Measurements from ENCODE around the gene PARVA. TPM values are rescaled to one million over a fixed set of nuclear protein-coding genes. Genes with fewer than 3 reads are reported as not detected.

The PARVA gene
- total and polyA plus RNA-seq, 2 donors (not counting 1 experiment from before 2014, with no cell fraction given) = 27.7 to 195 TPM

DNA sequence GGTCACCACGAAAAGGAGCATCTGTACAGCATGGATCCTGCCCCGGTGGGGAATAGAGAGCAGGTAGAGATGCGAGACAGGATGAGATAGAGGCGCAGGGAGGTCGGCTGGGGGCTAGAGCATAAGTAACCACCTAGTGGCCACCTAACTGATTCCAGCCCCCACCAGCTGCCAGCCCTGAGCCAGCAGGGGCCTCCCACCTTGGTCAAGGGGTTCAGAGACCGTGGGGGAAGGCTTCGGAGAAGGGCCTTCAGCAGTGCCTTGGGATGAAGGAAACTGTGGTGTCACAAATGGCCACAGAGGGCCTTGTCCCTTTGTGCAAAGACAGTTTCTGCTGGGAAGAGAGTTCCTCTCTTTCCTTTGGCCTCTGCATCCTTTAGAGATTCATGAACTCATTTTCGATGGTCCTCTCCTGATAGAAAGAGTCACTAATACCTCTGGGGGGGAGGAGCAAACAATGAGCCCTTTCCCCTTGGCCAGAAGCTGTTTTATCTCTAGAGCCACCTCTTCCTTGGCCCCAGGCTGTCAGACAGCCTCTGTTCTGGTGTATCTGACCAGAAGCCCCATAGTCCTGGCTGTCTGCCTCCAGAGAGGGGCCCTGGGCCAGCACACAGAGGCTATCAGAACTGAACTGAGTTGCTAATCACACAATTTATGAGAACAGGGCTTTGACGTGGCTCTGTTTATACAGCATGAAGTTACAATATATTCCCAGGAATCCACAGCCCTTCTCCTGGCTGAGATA is 146.0 kb downstream of the PARVA start:
- TF ChIP-seq, protein P1, sequence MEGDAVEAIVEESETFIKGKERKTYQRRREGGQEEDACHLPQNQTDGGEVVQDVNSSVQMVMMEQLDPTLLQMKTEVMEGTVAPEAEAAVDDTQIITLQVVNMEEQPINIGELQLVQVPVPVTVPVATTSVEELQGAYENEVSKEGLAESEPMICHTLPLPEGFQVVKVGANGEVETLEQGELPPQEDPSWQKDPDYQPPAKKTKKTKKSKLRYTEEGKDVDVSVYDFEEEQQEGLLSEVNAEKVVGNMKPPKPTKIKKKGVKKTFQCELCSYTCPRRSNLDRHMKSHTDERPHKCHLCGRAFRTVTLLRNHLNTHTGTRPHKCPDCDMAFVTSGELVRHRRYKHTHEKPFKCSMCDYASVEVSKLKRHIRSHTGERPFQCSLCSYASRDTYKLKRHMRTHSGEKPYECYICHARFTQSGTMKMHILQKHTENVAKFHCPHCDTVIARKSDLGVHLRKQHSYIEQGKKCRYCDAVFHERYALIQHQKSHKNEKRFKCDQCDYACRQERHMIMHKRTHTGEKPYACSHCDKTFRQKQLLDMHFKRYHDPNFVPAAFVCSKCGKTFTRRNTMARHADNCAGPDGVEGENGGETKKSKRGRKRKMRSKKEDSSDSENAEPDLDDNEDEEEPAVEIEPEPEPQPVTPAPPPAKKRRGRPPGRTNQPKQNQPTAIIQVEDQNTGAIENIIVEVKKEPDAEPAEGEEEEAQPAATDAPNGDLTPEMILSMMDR (conservative IDR thresholded peaks at IDR 0.05 in 1 of 2, IDR thresholded peaks at IDR 0.05 in 1 of 2; ENCODE audit: low read depth in 1 of 2, low read length in 2 of 2) = no peak
- no peak for TF ChIP-seq EZH2 (IDR thresholded peaks at IDR 0.05; ENCODE audit: low read length, missing control alignments)
- DNase-seq (ENCODE audit: low read depth in 2 of 2) = no peak
- Histone ChIP-seq H3K9ac (ENCODE audit: insufficient read depth, low read length) (no peak overlapping the region), H3K79me2 (ENCODE audit: control insufficient read depth, insufficient read depth, low read length) (no peaks in the 10 kb centered on the region), H3K27me3 (ENCODE audit: control insufficient read depth, insufficient read depth, low read length) (no peaks in the 10 kb centered on the region), H4K20me1 (ENCODE audit: control insufficient read depth, extremely low read depth, insufficient read depth, low read length) (no peaks in the 10 kb centered on the region), H3K36me3 (ENCODE audit: control insufficient read depth, insufficient read depth, low read length) (peaks cover 10% of the 10 kb centered on the region), H3K27ac (ENCODE audit: insufficient read depth, low read length) (no peak overlapping the region), H3K9me3 (ENCODE audit: control insufficient read depth, insufficient read depth, low read depth, low read length) (no peaks in the 10 kb centered on the region), H3K4me3 (replicated peaks in 1 of 4; ENCODE audit: control extremely low read depth in 1 of 4, insufficient read depth in 1 of 4, low read depth in 3 of 4, low read length in 4 of 4) (no peak overlapping the region), H3K4me1 (ENCODE audit: control insufficient read depth, extremely low read depth, insufficient read depth, low read length) (peaks cover 12% of the 10 kb centered on the region), H2AFZ (ENCODE audit: low read length) (no peak overlapping the region), H3K4me2 (ENCODE audit: extremely low read depth, insufficient read depth, low read length) (no peak overlapping the region)

DNA sequence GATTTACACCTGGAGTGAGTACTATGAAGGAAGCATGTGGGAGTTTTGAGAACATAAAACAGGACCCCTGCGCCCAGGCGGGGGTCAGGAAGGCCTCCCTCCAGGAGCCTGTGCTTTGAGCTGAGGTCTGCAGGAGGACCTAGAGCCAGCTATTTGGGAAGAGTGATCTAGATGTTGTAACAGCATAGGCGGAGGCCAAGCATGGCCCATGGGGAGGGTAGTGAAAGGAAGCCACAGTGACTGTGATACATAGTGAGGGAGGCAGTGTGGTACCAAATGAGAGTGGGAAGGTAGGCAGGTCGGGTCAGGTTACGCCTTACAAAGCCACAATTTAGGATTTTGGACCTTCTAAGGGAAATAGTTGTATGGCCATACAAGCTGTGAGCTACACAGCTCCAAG is 147.5 kb downstream of the PARVA start:
- Histone ChIP-seq H3K9ac (ENCODE audit: insufficient read depth, low read length) (no peak overlapping the region), H3K36me3 (ENCODE audit: control insufficient read depth, insufficient read depth, low read length) (peaks cover 8% of the 10 kb centered on the region), H3K27ac (ENCODE audit: insufficient read depth, low read length) (no peak overlapping the region), H3K79me2 (ENCODE audit: control insufficient read depth, insufficient read depth, low read length) (no peaks in the 10 kb centered on the region), H3K4me2 (ENCODE audit: extremely low read depth, insufficient read depth, low read length) (no peak overlapping the region), H3K9me3 (ENCODE audit: control insufficient read depth, insufficient read depth, low read depth, low read length) (no peaks in the 10 kb centered on the region), H3K27me3 (ENCODE audit: control insufficient read depth, insufficient read depth, low read length) (no peaks in the 10 kb centered on the region), H3K4me3 (replicated peaks in 1 of 4; ENCODE audit: control extremely low read depth in 1 of 4, insufficient read depth in 1 of 4, low read depth in 3 of 4, low read length in 4 of 4) (no peak overlapping the region), H2AFZ (ENCODE audit: low read length) (no peak overlapping the region), H4K20me1 (ENCODE audit: control insufficient read depth, extremely low read depth, insufficient read depth, low read length) (no peaks in the 10 kb centered on the region), H3K4me1 (ENCODE audit: control insufficient read depth, extremely low read depth, insufficient read depth, low read length) (peaks cover 20% of the 10 kb centered on the region)
- DNase-seq (ENCODE audit: low read depth in 2 of 2) = no peak
- TF ChIP-seq, protein P1 (conservative IDR thresholded peaks at IDR 0.05 in 1 of 2, IDR thresholded peaks at IDR 0.05 in 1 of 2; ENCODE audit: low read depth in 1 of 2, low read length in 2 of 2) = no peak
- no peak for TF ChIP-seq EZH2 (IDR thresholded peaks at IDR 0.05; ENCODE audit: low read length, missing control alignments)

DNA sequence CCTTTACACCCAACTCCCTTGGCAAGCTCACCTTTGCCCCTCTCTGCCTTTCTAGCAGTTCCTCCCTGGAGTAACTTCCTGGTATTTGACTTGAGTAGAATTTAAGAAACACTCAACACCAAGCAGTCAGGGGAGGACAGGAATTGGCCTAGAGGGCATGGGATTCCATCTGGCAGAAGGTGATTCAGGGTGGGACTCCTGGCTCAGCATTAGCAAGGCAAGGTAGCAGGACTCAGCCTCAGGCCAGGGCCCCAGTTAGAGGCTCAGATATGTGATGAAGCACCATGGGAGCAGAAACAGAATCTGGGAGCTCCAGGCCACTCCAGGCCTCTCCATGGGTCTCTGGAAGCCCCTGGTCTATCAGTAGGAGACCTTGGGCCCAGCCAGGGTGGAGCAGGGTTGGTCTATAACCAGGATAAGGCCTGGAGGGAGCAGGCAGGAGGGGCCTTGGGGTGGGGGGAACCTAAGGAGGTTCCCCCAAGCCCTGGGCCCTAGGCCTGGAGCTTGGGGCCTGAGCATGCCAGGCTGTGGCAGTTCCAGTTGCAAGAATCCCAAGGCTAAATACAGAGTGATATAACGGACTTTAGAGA is 148.2 kb downstream of the PARVA start:
- Histone ChIP-seq H3K27ac (ENCODE audit: insufficient read depth, low read length) (no peak overlapping the region), H3K27me3 (ENCODE audit: control insufficient read depth, insufficient read depth, low read length) (no peaks in the 10 kb centered on the region), H3K36me3 (ENCODE audit: control insufficient read depth, insufficient read depth, low read length) (peaks cover 8% of the 10 kb centered on the region), H3K79me2 (ENCODE audit: control insufficient read depth, insufficient read depth, low read length) (no peaks in the 10 kb centered on the region), H2AFZ (ENCODE audit: low read length) (no peak overlapping the region), H3K4me2 (ENCODE audit: extremely low read depth, insufficient read depth, low read length) (no peak overlapping the region), H4K20me1 (ENCODE audit: control insufficient read depth, extremely low read depth, insufficient read depth, low read length) (no peaks in the 10 kb centered on the region), H3K9me3 (ENCODE audit: control insufficient read depth, insufficient read depth, low read depth, low read length) (no peaks in the 10 kb centered on the region), H3K4me3 (replicated peaks in 1 of 4; ENCODE audit: control extremely low read depth in 1 of 4, insufficient read depth in 1 of 4, low read depth in 3 of 4, low read length in 4 of 4) (no peak overlapping the region), H3K4me1 (ENCODE audit: control insufficient read depth, extremely low read depth, insufficient read depth, low read length) (peaks cover 24% of the 10 kb centered on the region), H3K9ac (ENCODE audit: insufficient read depth, low read length) (no peak overlapping the region)
- TF ChIP-seq EZH2 (IDR thresholded peaks at IDR 0.05; ENCODE audit: low read length, missing control alignments) = no peak
- TF ChIP-seq, protein P1 (conservative IDR thresholded peaks at IDR 0.05 in 1 of 2, IDR thresholded peaks at IDR 0.05 in 1 of 2; ENCODE audit: low read depth in 1 of 2, low read length in 2 of 2) = no peak
- no peak for DNase-seq (ENCODE audit: low read depth in 2 of 2)
